Sigmoid colon (tissue), 7 donors: ENCODE measurements around the gene SULT1B1. TPM values are rescaled to one million over a fixed set of nuclear protein-coding genes. Genes with fewer than 3 reads are reported as not detected.
A peak's percentile ranks its signal among the peaks of the same experiment; 100 is the strongest.
"Not testable (repeated sequence)": the region's sequence is repeated elsewhere in the genome, so short reads cannot be mapped to it uniquely, and the experiment has no call there.

ENCODE experiments used
- DNase-seq: peaks from one replicate; pipeline ENCODE4 v3.0.0-alpha.2; 2019
- H3K27ac ChIP-seq, 4 donors: fragments of 200-600 bp; sonication (generic); one replicate each; pipeline ENCODE4 v1.5.1; 2016 to 2019; ENCODE audit warnings: mild to moderate bottlenecking in 1 of 4
- H3K27me3 ChIP-seq, 3 donors: fragments of 200-600 bp; sonication (generic); one replicate each; pipeline ENCODE4 v1.5.1; 2019; ENCODE audit warnings: mild to moderate bottlenecking in 1 of 3
- H3K36me3 ChIP-seq, 4 donors: fragments of 200-600 bp; sonication (generic); one replicate each; pipeline ENCODE4 v1.5.1; 2016 to 2019
- H3K4me1 ChIP-seq, 4 donors: fragments of 200-600 bp; sonication (generic); one replicate each; pipeline ENCODE4 v1.5.1; 2017 to 2019
- H3K4me3 ChIP-seq, 4 donors: fragments of 200-600 bp; sonication (generic); one replicate each; pipeline ENCODE4 v1.5.1; 2017 to 2019; ENCODE audit warnings: mild to moderate bottlenecking in 2 of 4, moderate library complexity in 1 of 4
- H3K9me3 ChIP-seq, 4 donors: fragments of 200-600 bp in 3 of 4; sonication (generic) in 3 of 4; one replicate each; pipeline versions ENCODE4 v1.5.1 to v1.6.1; 2013 to 2019
- EP300 ChIP-seq, 4 donors: sonication (generic); formaldehyde crosslinking; IDR thresholded peaks; one replicate each; pipeline ENCODE4 v1.6.1; 2017; ENCODE audit warnings: antibody characterized with exemption in 4 of 4
- POLR2A ChIP-seq, 2 donors: fragments of 450-650 bp; IDR thresholded peaks; one replicate each; pipeline ENCODE4 v1.6.1; 2016; ENCODE audit warnings: antibody characterized with exemption in 2 of 2, mild to moderate bottlenecking in 2 of 2, moderate library complexity in 2 of 2
- POLR2AphosphoS5 ChIP-seq, 4 donors: sonication (generic); formaldehyde crosslinking; IDR thresholded peaks; one replicate each; pipeline ENCODE4 v1.6.1; 2017; ENCODE audit warnings: antibody characterized with exemption in 4 of 4
- WGBS, 2 donors: extraction: QIAGEN DNeasy Blood & Tissue Kit; methylation state at CpG; one replicate each; pipeline ENCODE4 v1.1.7; 2013; 5-methylcytosine and 5-hydroxymethylcytosine counted together
- intact Hi-C: fragments of 100-400 bp; cut with DNase I; formaldehyde crosslinking; loops from one replicate; pipeline ENCODE4 v1.15.1; 2023
- polyA plus RNA-seq, 3 donors: library from polyadenylated mRNA; stranded (reverse); fragments of 200-250 nt; gene quantifications; one replicate each; pipeline ENCODE4 v1.2.3, GENCODE V29; 2013
- total RNA-seq, 4 donors: library from RNA; depleted of rRNA; stranded (reverse); fragments of >200 nt; gene quantifications; one replicate each; pipeline ENCODE4 v1.1.0, GENCODE V29; 2016
- TF ChIP-seq, protein P1 (sequence below), 4 experiments: fragments of 450-650 bp in 3 of 4; fragments of 200-600 bp in 1 of 4; IDR thresholded peaks; one replicate each; pipeline ENCODE4 v1.5.1; 2016 to 2019; ENCODE audit warnings: antibody characterized with exemption in 4 of 4, mild to moderate bottlenecking in 3 of 4, moderate library complexity in 2 of 4
- donor health status: healthy with polysubstance abuse.
- donor health status: Bipolar disorder and iron deficiency.
- donor health status: healthy.

Gene SULT1B1
- total and polyA plus RNA-seq, 7 donors = 0.71 to 99.9 (median 1.2) TPM

DNA sequence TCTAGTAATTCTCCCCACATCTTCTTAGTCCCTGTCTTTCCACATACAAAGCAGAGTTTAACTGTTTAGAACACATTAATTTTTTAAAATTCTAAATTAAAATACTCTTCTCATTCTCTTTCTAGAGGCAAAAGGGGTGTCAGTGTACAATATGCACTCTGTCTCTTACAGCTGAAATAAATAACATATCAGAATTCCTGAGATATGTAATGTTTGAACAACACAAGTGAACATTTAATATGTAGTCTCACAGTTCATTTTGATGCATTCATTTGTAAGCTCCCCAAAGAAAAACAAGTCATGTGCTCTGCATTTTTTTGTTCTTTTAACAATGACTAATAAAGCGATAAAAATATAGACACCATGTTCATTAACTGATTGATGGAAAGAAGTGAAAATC lies 19.7 kb upstream of the SULT1B1 start:
- Histone ChIP-seq H3K27me3 (no peaks in the 10 kb centered on the region), H3K36me3 (no peaks in the 10 kb centered on the region), H3K9me3 (no peaks in the 10 kb centered on the region), H3K4me1 (no peaks in the 10 kb centered on the region), H3K4me3 (no peak overlapping the region), H3K27ac (no peak overlapping the region)
- intact Hi-C loops = no loop called here
- WGBS, 2 donors = 96 to 99% methylated on average over 1 of the region's 1 CpG
- DNase-seq = no peak
- TF ChIP-seq, protein P1, sequence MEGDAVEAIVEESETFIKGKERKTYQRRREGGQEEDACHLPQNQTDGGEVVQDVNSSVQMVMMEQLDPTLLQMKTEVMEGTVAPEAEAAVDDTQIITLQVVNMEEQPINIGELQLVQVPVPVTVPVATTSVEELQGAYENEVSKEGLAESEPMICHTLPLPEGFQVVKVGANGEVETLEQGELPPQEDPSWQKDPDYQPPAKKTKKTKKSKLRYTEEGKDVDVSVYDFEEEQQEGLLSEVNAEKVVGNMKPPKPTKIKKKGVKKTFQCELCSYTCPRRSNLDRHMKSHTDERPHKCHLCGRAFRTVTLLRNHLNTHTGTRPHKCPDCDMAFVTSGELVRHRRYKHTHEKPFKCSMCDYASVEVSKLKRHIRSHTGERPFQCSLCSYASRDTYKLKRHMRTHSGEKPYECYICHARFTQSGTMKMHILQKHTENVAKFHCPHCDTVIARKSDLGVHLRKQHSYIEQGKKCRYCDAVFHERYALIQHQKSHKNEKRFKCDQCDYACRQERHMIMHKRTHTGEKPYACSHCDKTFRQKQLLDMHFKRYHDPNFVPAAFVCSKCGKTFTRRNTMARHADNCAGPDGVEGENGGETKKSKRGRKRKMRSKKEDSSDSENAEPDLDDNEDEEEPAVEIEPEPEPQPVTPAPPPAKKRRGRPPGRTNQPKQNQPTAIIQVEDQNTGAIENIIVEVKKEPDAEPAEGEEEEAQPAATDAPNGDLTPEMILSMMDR (IDR thresholded peaks at IDR 0.05) = no peak

DNA sequence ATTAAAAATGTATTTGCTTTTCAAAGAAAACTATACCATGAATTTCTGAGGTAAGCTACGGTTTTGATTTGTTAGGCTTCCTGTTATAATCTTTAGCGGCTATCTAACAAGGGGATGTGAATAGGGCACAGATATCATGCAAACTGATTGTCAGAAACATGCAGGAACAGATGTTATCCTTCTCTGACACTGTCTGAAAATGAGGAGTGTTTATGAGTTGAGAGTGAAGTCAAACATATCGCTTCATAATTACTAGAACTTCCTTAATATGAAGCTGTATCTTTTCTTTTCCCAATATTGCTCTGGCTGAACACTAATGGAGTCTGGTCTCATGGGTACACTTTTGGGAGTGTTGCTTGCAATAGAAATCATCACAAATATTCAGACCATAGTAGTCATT lies 16.3 kb upstream of the SULT1B1 start:
- TF ChIP-seq, protein P1 (IDR thresholded peaks at IDR 0.05) = no peak
- no peak for TF ChIP-seq POLR2A (IDR thresholded peaks at IDR 0.05)
- no peak for TF ChIP-seq POLR2AphosphoS5 (IDR thresholded peaks at IDR 0.05)
- TF ChIP-seq EP300 (IDR thresholded peaks at IDR 0.05) = no peak
- Histone ChIP-seq H3K27me3 (no peaks in the 10 kb centered on the region), H3K27ac (no peak overlapping the region), H3K4me3 (no peak overlapping the region), H3K9me3 (no peaks in the 10 kb centered on the region), H3K4me1 (no peaks in the 10 kb centered on the region), H3K36me3 (no peaks in the 10 kb centered on the region)
- no peak for DNase-seq
- 31 to 68% methylated on average over 3 of the region's 3 CpGs for WGBS, 2 donors
- intact Hi-C loops = no loop called here

DNA sequence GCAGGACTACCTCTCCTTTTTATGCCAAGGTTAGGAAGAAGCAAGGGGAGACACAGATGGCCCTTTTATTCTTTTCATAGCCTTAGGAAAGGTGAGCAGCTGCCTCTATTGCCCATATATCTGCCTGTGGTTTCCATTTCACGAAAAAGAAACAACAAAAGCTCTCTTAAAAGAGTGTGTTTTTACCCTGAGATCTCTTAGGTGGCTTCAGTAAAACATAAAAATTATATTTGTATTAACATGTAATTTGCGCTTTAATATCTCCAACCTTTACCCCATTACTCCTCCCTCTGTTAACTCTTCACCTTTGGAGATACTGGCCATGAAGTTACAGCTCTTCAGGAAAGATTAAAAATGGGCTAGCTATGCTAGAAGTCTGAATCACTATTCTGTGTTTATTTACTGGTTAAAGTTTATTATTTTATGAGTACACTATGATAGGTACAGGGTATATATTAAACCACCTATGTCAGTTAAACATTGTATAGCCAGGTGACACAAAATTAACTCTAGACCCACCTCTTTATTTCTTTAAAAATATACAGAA lies 15.0 kb upstream of the SULT1B1 start:
- 18 to 60% methylated on average over 2 of the region's 2 CpGs for WGBS, 2 donors
- DNase-seq = no peak
- TF ChIP-seq POLR2A (IDR thresholded peaks at IDR 0.05) (no peak), POLR2AphosphoS5 (IDR thresholded peaks at IDR 0.05) (no peak), EP300 (IDR thresholded peaks at IDR 0.05) (no peak)
- TF ChIP-seq, protein P1 (IDR thresholded peaks at IDR 0.05) = no peak
- Histone ChIP-seq H3K9me3 (no peaks in the 10 kb centered on the region), H3K27me3 (no peaks in the 10 kb centered on the region), H3K36me3 (no peaks in the 10 kb centered on the region), H3K4me3 (no peak overlapping the region), H3K27ac (no peak overlapping the region), H3K4me1 (no peaks in the 10 kb centered on the region)
- intact Hi-C loops = no loop called here

DNA sequence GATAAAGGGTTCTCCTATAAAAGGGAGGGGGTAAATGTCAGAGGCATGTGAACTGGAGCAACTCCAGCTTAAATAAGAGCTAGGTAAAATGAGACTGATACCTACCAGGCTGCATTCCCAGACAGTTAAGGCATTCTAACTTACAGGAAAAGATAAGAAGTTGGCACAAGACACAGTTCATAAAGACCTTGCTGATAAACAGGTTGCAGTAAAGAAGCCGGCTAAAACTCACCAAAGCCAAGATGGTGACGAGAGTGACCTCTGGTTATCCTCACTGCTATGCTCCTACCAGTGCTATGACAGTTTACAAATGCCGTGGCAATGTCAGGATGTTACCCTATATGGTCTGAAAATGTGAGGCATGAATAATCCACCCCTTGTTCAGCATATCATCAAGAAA lies 13.1 kb upstream of the SULT1B1 start:
- H3K9me3 ChIP-seq = no peaks in the 10 kb centered on the region
- WGBS, 2 donors = 12 to 57% methylated on average over 3 of the region's 3 CpGs
- no peaks in the 10 kb centered on the region for H3K27me3 ChIP-seq
- no peak overlapping the region for H3K4me3 ChIP-seq
- intact Hi-C loops = no loop called here
- no peaks in the 10 kb centered on the region for H3K4me1 ChIP-seq
- H3K36me3 ChIP-seq = no peaks in the 10 kb centered on the region
- TF ChIP-seq, protein P1 (IDR thresholded peaks at IDR 0.05) = no peak
- TF ChIP-seq EP300 (IDR thresholded peaks at IDR 0.05) (no peak), POLR2AphosphoS5 (IDR thresholded peaks at IDR 0.05) (no peak), POLR2A (IDR thresholded peaks at IDR 0.05) (no peak)
- no peak for DNase-seq
- peak overlapping the region in 1 of 4 donors; percentile 49 for H3K27ac ChIP-seq

DNA sequence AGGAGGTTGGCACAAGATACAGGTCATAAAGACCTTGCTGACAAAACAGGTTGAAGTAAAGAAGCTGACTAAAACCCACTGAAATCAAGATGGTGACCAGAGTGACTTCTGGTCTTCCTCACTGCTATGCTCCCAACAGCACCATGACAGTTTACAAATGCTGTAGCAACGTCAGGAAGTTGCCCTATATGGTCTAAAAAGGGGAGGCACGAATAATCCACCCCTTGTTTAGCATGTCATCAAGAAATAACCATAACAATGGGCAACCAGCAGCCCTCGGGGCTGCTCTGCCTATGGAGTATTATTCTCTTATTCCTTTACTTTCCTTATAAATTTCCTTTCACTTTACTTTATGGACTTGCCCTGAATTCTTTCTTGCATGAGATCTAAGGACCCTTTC lies 8.1 kb upstream of the SULT1B1 start:
- H3K4me3 ChIP-seq, intact Hi-C loops, H3K4me1 ChIP-seq, H3K36me3 ChIP-seq, H3K27ac ChIP-seq, DNase-seq, H3K27me3 ChIP-seq, H3K9me3 ChIP-seq: not testable (repeated sequence)
- WGBS, 2 donors = 61 to 88% methylated on average over 3 of the region's 3 CpGs
